Measurements from ENCODE around the gene TNFRSF18. TPM values are rescaled to one million over a fixed set of nuclear protein-coding genes. Genes with fewer than 3 reads are reported as not detected.

TNFRSF18 gene
- total and polyA plus RNA-seq, 4 donors = 0.17 to 0.24 (median 0.19) TPM; not detected in 1

DNA sequence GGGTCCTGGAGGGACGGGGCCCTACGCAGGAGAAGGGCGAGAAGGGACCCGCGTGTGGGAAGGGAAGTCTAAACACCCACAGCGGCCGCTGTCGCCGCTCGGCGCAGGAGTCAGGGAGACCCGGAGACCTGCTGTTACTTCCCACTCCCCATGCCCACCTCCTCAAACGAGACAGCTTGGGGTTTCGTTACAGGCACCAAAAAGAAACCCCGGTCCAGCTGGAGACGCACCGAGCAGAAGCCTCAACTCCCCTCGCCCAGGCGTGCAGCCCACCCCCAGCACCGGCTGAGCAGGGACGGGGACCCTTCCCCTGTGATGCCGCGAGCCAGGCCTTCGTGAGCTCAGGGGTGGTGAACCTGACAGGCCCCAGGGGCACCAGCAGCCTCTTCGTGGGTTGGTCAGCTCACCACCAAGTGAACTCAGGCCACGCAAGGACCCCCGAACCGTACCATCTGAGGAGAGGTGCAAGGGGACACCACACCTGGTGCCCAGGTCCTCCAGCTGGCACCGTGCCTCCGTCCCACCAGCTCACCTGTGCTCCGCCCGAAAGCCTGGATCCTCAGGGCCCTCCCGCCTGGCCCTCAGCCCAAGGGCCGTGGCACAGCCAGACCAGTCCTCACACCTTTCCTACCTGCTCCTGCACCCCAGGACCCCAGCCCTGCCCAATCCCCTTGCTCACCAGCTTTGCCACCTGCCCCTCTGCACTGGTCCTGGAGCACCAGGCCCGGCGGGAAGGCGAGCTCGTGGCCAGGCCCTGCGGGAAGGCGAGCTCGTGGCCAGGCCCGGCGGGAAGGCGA is 20.4 kb upstream of the TNFRSF18 start:
- no peak overlapping the region for H3K9ac ChIP-seq (ENCODE audit: low read depth in 1 of 2, low read length in 2 of 2)
- peaks cover 14 to 47% (median 28%) of the 10 kb centered on the region in 4 donors for H3K36me3 ChIP-seq (ENCODE audit: control insufficient read depth in 4 of 4, insufficient read depth in 3 of 4, low read depth in 1 of 4, low read length in 3 of 4)
- no peaks in the 10 kb centered on the region for H3K27me3 ChIP-seq (ENCODE audit: control insufficient read depth in 4 of 4, insufficient read depth in 4 of 4, low read length in 3 of 4)
- WGBS = 97% methylated on average over 44 of the region's 44 CpGs
- H3K27ac ChIP-seq (ENCODE audit: low read depth in 1 of 2, low read length in 2 of 2) = no peak overlapping the region
- no peak overlapping the region for H3K4me3 ChIP-seq (ENCODE audit: low read depth in 1 of 3, low read length in 3 of 3)
- H3K9me3 ChIP-seq (ENCODE audit: control insufficient read depth in 4 of 4, low read length in 3 of 4) = no peaks in the 10 kb centered on the region
- no peak for DNase-seq (ENCODE audit: low spot score)
- peaks cover 9 to 20% (median 15%) of the 10 kb centered on the region in 4 donors for H3K4me1 ChIP-seq (ENCODE audit: control insufficient read depth in 4 of 4, insufficient read depth in 4 of 4, low read length in 3 of 4)
- TF ChIP-seq, protein P1, sequence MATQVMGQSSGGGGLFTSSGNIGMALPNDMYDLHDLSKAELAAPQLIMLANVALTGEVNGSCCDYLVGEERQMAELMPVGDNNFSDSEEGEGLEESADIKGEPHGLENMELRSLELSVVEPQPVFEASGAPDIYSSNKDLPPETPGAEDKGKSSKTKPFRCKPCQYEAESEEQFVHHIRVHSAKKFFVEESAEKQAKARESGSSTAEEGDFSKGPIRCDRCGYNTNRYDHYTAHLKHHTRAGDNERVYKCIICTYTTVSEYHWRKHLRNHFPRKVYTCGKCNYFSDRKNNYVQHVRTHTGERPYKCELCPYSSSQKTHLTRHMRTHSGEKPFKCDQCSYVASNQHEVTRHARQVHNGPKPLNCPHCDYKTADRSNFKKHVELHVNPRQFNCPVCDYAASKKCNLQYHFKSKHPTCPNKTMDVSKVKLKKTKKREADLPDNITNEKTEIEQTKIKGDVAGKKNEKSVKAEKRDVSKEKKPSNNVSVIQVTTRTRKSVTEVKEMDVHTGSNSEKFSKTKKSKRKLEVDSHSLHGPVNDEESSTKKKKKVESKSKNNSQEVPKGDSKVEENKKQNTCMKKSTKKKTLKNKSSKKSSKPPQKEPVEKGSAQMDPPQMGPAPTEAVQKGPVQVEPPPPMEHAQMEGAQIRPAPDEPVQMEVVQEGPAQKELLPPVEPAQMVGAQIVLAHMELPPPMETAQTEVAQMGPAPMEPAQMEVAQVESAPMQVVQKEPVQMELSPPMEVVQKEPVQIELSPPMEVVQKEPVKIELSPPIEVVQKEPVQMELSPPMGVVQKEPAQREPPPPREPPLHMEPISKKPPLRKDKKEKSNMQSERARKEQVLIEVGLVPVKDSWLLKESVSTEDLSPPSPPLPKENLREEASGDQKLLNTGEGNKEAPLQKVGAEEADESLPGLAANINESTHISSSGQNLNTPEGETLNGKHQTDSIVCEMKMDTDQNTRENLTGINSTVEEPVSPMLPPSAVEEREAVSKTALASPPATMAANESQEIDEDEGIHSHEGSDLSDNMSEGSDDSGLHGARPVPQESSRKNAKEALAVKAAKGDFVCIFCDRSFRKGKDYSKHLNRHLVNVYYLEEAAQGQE (IDR thresholded peaks at IDR 0.05) = no peak
- TF ChIP-seq TAF1 (conservative IDR thresholded peaks at IDR 0.05) = no peak
- TF ChIP-seq RXRA (IDR thresholded peaks at IDR 0.05) = no peak
- TF ChIP-seq, protein P2, sequence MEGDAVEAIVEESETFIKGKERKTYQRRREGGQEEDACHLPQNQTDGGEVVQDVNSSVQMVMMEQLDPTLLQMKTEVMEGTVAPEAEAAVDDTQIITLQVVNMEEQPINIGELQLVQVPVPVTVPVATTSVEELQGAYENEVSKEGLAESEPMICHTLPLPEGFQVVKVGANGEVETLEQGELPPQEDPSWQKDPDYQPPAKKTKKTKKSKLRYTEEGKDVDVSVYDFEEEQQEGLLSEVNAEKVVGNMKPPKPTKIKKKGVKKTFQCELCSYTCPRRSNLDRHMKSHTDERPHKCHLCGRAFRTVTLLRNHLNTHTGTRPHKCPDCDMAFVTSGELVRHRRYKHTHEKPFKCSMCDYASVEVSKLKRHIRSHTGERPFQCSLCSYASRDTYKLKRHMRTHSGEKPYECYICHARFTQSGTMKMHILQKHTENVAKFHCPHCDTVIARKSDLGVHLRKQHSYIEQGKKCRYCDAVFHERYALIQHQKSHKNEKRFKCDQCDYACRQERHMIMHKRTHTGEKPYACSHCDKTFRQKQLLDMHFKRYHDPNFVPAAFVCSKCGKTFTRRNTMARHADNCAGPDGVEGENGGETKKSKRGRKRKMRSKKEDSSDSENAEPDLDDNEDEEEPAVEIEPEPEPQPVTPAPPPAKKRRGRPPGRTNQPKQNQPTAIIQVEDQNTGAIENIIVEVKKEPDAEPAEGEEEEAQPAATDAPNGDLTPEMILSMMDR (IDR thresholded peaks at IDR 0.05; ENCODE audit: low read depth, low read length, missing input control) = no peak
- no peak for TF ChIP-seq HNF4G (IDR thresholded peaks at IDR 0.05)
- TF ChIP-seq, protein P3, sequence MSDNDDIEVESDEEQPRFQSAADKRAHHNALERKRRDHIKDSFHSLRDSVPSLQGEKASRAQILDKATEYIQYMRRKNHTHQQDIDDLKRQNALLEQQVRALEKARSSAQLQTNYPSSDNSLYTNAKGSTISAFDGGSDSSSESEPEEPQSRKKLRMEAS (IDR thresholded peaks at IDR 0.05) = no peak
- TF ChIP-seq FOXA1 (IDR thresholded peaks at IDR 0.05) = no peak
- TF ChIP-seq NR2F2 (IDR thresholded peaks at IDR 0.05) = no peak
- TF ChIP-seq ZBTB33 (IDR thresholded peaks at IDR 0.05) = no peak
- no peak for TF ChIP-seq ATF3 (IDR thresholded peaks at IDR 0.05)
- no peak for TF ChIP-seq RAD21 (IDR thresholded peaks at IDR 0.05)
- TF ChIP-seq YY1 (IDR thresholded peaks at IDR 0.05) = no peak
- TF ChIP-seq JUND (IDR thresholded peaks at IDR 0.05) = no peak
- no peak for TF ChIP-seq FOXA2 (IDR thresholded peaks at IDR 0.05)

DNA sequence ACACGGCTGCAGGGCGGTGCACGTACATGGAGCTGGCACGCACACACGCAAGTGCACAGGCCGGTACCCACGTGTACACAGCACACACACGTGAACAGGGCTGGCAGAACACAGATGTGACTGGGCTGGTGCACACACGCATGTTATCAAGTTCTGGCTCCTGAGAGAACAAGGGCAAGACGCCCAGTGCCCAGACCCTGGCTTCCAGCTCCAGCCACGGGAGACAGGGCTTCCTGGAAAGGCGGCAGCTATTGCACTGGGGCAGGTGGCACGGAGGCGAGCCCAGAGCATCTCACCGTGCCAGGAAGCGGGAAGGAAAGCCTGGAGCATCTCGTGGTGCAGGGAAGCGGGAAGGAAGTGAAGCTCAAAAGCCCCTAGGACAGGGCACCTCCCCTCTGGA is 19.5 kb upstream of the TNFRSF18 start:
- Histone ChIP-seq H3K9ac (ENCODE audit: low read depth in 1 of 2, low read length in 2 of 2) (no peak overlapping the region), H3K4me1 (ENCODE audit: control insufficient read depth in 4 of 4, insufficient read depth in 4 of 4, low read length in 3 of 4) (peaks cover 9 to 16% (median 14%) of the 10 kb centered on the region in 4 donors), H3K27ac (ENCODE audit: low read depth in 1 of 2, low read length in 2 of 2) (no peak overlapping the region), H3K36me3 (ENCODE audit: control insufficient read depth in 4 of 4, insufficient read depth in 3 of 4, low read depth in 1 of 4, low read length in 3 of 4) (peaks cover 17 to 56% (median 33%) of the 10 kb centered on the region in 4 donors), H3K4me3 (ENCODE audit: low read depth in 1 of 3, low read length in 3 of 3) (no peak overlapping the region), H3K27me3 (ENCODE audit: control insufficient read depth in 4 of 4, insufficient read depth in 4 of 4, low read length in 3 of 4) (no peaks in the 10 kb centered on the region), H3K9me3 (ENCODE audit: control insufficient read depth in 4 of 4, low read length in 3 of 4) (no peaks in the 10 kb centered on the region)
- 93% methylated on average over 18 of the region's 18 CpGs for WGBS
- TF ChIP-seq RAD21 (IDR thresholded peaks at IDR 0.05) (no peak), HNF4A (conservative IDR thresholded peaks at IDR 0.05) (no peak), ATF3 (IDR thresholded peaks at IDR 0.05) (no peak), YY1 (IDR thresholded peaks at IDR 0.05) (no peak), EGR1 (IDR thresholded peaks at IDR 0.05; ENCODE audit: low read depth in 2 of 2) (no peak), NR2F2 (IDR thresholded peaks at IDR 0.05) (no peak), TAF1 (conservative IDR thresholded peaks at IDR 0.05) (no peak), HNF4G (IDR thresholded peaks at IDR 0.05) (no peak), FOXA2 (IDR thresholded peaks at IDR 0.05) (no peak), JUND (IDR thresholded peaks at IDR 0.05) (no peak)
- TF ChIP-seq, protein P1 (IDR thresholded peaks at IDR 0.05) = no peak
- no peak for DNase-seq (ENCODE audit: low spot score)
